ENCODE data around the gene TSBP1.

GRCh38 chr6:32371229-32371628, 474 bp downstream of the TSBP1 start:
- TF ChIP-seq CTCF (IDR thresholded peaks at IDR 0.05; ENCODE audit: borderline replicate concordance, extremely low read depth, low read length, poor library complexity, severe bottlenecking) (no peak), EZH2 (IDR thresholded peaks at IDR 0.05; ENCODE audit: borderline replicate concordance, low read depth, low read length, severe bottlenecking) (no peak)
